ENCODE data around the gene KCTD16.

GRCh38 chr5:144202726-144203125 is 32.1 kb downstream of the KCTD16 start:
- TF ChIP-seq POLR2A (IDR thresholded peaks at IDR 0.05) (no peak), CTCF (IDR thresholded peaks at IDR 0.05 in 8 of 11, conservative IDR thresholded peaks at IDR 0.05 in 3 of 11) (no peak)
